ENCODE measurements around the gene DNASE1L2. TPM values are rescaled to one million over a fixed set of nuclear protein-coding genes. Genes with fewer than 3 reads are reported as not detected.
"Not testable (repeated sequence)": the region's sequence is repeated elsewhere in the genome, so short reads cannot be mapped to it uniquely, and the experiment has no call there.

DNASE1L2 gene
- total RNA-seq, 4 donors from 2014 or later = 0.38 to 0.61 (median 0.57) TPM; not detected in 1

DNA sequence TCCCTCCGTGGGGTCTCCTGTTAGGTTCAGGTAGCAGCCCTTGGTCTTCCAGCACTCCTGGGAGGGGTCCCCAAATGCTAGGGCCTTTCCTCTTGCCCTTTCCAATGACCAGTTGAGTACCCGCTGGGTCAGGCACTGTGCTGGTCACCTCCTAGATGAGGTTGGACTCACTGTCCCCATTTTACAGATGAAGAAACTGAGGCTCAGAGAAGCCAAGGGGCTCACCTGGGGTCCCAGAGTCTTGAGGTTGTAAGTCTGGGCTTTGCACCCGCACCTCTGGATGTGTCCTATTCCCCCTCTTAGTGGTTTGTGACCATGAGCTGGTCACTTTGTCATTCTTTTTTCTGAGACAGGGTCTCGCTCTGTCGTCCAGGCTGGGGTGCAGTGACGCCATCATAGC is 38.5 kb upstream of the DNASE1L2 start:
- H3K27me3 ChIP-seq = peaks cover 10 to 63% (median 16%) of the 10 kb centered on the region in 4 donors
- DNase-seq = no peak

DNA sequence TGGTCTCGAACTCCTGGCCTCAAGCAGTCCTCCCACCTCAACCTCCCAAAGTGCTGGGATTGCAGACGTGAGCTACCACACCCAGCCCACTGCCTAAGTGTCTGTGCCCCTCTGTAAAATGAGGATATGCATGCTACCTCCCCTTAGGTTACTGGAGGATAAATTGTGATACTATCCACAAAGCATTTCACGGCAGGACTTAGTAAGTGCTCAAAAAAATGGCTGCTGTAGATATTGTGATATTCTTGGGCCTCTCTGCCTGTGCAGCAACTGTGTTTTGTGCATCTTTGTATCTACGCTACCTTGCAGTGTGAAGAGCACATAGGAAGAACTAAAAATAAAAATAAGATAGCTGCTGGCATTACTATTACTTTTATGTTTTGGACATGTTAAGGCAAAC is 38.0 kb upstream of the DNASE1L2 start:
- intact Hi-C loops (cut with DNase I) = no loop called here
- DNase-seq = no peak
- H3K36me3 ChIP-seq = no peaks in the 10 kb centered on the region
- peaks cover 10 to 62% (median 16%) of the 10 kb centered on the region in 4 donors for H3K27me3 ChIP-seq
- TF ChIP-seq, protein P1, sequence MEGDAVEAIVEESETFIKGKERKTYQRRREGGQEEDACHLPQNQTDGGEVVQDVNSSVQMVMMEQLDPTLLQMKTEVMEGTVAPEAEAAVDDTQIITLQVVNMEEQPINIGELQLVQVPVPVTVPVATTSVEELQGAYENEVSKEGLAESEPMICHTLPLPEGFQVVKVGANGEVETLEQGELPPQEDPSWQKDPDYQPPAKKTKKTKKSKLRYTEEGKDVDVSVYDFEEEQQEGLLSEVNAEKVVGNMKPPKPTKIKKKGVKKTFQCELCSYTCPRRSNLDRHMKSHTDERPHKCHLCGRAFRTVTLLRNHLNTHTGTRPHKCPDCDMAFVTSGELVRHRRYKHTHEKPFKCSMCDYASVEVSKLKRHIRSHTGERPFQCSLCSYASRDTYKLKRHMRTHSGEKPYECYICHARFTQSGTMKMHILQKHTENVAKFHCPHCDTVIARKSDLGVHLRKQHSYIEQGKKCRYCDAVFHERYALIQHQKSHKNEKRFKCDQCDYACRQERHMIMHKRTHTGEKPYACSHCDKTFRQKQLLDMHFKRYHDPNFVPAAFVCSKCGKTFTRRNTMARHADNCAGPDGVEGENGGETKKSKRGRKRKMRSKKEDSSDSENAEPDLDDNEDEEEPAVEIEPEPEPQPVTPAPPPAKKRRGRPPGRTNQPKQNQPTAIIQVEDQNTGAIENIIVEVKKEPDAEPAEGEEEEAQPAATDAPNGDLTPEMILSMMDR (IDR thresholded peaks at IDR 0.05) = no peak
- TF ChIP-seq POLR2A (IDR thresholded peaks at IDR 0.05) = no peak
- H3K9me3 ChIP-seq = no peaks in the 10 kb centered on the region
- H3K4me3 ChIP-seq = no peak overlapping the region
- H3K27ac ChIP-seq = no peak overlapping the region
- 63 to 68% methylated on average over 4 of the region's 4 CpGs for WGBS, 2 donors
- peaks cover 15 to 27% (median 20%) of the 10 kb centered on the region in 3 donors for H3K4me1 ChIP-seq

More for the DNA sequence above, 38.5 kb upstream of the DNASE1L2 start:
- Histone ChIP-seq H3K27ac (no peak overlapping the region), H3K4me1 (peaks cover 15 to 27% (median 20%) of the 10 kb centered on the region in 3 donors), H3K36me3 (no peaks in the 10 kb centered on the region), H3K9me3 (no peaks in the 10 kb centered on the region), H3K4me3 (no peak overlapping the region)
- TF ChIP-seq POLR2A (IDR thresholded peaks at IDR 0.05) = no peak
- TF ChIP-seq, protein P1 (IDR thresholded peaks at IDR 0.05) = no peak
- intact Hi-C loops (cut with DNase I) = no loop called here
- 76% methylated on average over 4 to 5 of the region's 6 CpGs for WGBS, 2 donors

DNA sequence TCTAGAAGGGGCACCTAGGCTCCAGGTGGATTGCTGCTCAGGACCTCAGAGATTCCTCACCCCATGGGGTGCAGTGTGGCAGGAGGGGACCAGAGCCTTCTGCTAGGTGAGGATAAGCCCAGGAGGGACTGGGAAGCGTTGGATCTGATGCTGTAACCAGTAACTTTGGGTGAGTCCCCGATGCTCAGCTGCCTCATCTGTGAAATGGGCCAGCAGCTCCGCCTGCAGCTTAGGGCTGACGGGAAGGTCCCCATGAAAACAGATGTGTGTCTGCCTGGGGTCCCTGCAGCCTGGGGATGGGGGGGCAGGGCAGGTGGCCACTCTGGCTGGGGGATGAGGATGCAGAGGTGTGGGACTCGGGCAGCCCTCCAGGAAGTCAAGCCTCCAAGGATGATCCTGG is 37.1 kb upstream of the DNASE1L2 start:
- Histone ChIP-seq H3K9me3 (no peaks in the 10 kb centered on the region), H3K4me3 (no peak overlapping the region), H3K27ac (no peak overlapping the region), H3K27me3 (peaks cover 10 to 54% (median 16%) of the 10 kb centered on the region in 4 donors), H3K4me1 (peaks cover 15 to 27% (median 20%) of the 10 kb centered on the region in 3 donors), H3K36me3 (no peaks in the 10 kb centered on the region)
- WGBS, 2 donors = 60% methylated on average over 1 of the region's 5 CpGs; no CpG with 5 or more reads in 1 of the 2 donors
- intact Hi-C loops (cut with DNase I) = no loop called here
- no peak for TF ChIP-seq POLR2A (IDR thresholded peaks at IDR 0.05)
- TF ChIP-seq, protein P1 (IDR thresholded peaks at IDR 0.05) = no peak
- no peak for DNase-seq

DNA sequence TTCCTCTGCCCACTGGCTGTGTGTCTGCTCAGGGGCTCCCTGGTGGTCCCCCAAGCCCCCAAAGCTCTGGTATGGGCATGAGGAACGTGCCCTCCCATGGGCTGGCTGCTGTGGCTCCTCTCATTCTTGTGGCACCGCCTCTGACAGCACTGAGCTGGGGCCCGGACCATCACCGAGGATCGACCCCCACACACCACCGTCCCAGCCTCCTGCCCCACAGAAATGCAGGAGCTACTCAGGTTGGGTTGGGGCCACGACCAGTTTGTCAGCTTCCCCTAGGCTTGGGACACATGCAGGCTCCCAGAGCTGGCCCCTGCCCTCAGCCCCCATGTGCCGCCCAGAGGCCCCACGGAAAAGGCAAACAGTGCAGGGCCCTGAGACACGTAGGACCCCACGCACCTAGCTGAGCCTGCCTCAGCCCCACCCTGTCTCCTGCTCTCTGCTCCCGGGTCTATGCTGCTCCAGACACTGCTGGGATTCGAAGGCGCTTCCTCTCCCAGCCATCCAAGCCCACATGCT is 36.6 kb upstream of the DNASE1L2 start:
- WGBS, 2 donors = 83% methylated on average over 7 of the region's 14 CpGs; no CpG with 5 or more reads in 1 of the 2 donors
- no peaks in the 10 kb centered on the region for H3K36me3 ChIP-seq
- intact Hi-C loops (cut with DNase I) = no loop called here
- TF ChIP-seq, protein P1 (IDR thresholded peaks at IDR 0.05) = no peak
- no peak for TF ChIP-seq POLR2A (IDR thresholded peaks at IDR 0.05)
- no peak overlapping the region for H3K27ac ChIP-seq
- no peak overlapping the region for H3K4me3 ChIP-seq
- peaks cover 10 to 48% (median 13%) of the 10 kb centered on the region in 4 donors for H3K27me3 ChIP-seq
- no peak for DNase-seq
- H3K4me1 ChIP-seq = peaks cover 13 to 24% (median 22%) of the 10 kb centered on the region in 3 donors
- H3K9me3 ChIP-seq = no peaks in the 10 kb centered on the region

DNA sequence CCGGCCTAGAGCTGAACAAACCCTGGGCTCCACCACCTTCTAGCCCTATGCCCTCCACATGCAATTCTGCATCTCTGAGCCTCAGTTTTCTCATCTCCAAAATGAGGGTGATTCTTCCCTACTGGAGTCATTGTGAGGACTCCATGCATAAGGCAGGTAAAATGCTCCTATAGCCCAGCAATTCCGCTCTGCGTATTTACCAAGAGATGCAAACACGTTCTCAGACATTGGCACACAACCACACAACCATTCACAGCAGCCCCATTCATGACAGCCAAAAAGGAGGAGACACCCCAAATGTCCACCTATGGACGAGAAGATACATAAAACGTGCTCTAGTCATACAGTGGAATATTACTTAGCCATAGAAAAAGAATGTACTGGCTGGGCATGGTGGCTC is 35.9 kb upstream of the DNASE1L2 start:
- Histone ChIP-seq H3K4me3 (no peak overlapping the region), H3K4me1 (peaks cover 7 to 22% (median 20%) of the 10 kb centered on the region in 3 donors), H3K27ac (no peak overlapping the region), H3K36me3 (no peaks in the 10 kb centered on the region), H3K9me3 (no peaks in the 10 kb centered on the region), H3K27me3 (peaks cover 6 to 42% (median 9%) of the 10 kb centered on the region in 4 donors)
- 91 to 92% methylated on average over 5 to 6 of the region's 6 CpGs for WGBS, 2 donors
- no peak for DNase-seq
- TF ChIP-seq, protein P1 (IDR thresholded peaks at IDR 0.05) = no peak
- no peak for TF ChIP-seq POLR2A (IDR thresholded peaks at IDR 0.05)
- intact Hi-C loops (cut with DNase I) = no loop called here

DNA sequence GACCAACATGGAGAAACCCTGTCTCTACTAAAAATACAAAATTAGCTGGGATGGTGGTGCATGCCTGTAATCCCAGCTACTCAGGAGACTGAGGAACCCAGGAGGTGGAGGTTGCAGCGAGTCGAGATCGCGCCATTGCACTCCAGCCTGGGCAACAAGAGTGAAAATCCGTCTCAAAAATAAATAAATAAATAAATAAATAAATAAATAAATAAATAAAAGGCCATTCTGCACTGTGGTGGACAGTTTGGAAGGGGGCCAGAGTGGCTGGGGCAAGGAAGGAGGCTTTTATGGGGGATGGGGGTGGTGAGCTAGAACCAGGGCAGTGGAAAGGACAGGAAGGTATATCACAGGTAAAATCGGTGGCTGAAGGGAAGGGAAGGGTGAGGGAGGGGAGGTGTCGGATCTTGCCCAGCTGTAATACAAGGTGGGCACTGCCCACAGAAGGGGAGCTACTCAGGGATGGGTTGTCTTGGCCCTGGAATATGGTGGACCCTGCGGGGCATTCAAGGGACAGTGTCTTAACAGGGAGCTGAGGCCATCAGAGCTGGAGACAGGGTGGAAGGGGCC is 33.0 kb upstream of the DNASE1L2 start:
- H3K27me3 ChIP-seq = peaks cover 0 to 15% (median 0%) of the 10 kb centered on the region in 4 donors
- intact Hi-C loops (cut with DNase I); H3K4me3 ChIP-seq; H3K27ac ChIP-seq; H3K9me3 ChIP-seq; DNase-seq: not testable (repeated sequence)
- WGBS, 2 donors = 83 to 93% methylated on average over 8 of the region's 8 CpGs
- H3K4me1 ChIP-seq = peaks cover 13 to 24% (median 22%) of the 10 kb centered on the region in 3 donors
- H3K36me3 ChIP-seq = peaks cover 4 to 19% (median 12%) of the 10 kb centered on the region in 3 donors
